BLaER1 (cell line): ENCODE results near the gene SORBS2.

Experiments
- H3K27ac ChIP-seq: shearing (Covaris generic); formaldehyde crosslinking; 2 replicates; pipeline ENCODE4 v1.8.1; 2022
- H3K27me3 ChIP-seq: shearing (Covaris generic); formaldehyde crosslinking; 2 replicates; pipeline ENCODE4 v1.8.1; 2022
- H3K36me3 ChIP-seq: shearing (Covaris generic); formaldehyde crosslinking; 2 replicates; pipeline ENCODE4 v1.8.1; 2022
- H3K4me1 ChIP-seq: shearing (Covaris generic); formaldehyde crosslinking; 2 replicates; pipeline ENCODE4 v1.8.1; 2022
- H3K4me2 ChIP-seq: shearing (Covaris generic); formaldehyde crosslinking; 2 replicates; pipeline ENCODE4 v1.8.1; 2022
- H3K4me3 ChIP-seq: shearing (Covaris generic); formaldehyde crosslinking; 2 replicates; pipeline ENCODE4 v1.8.1; 2022
- H3K9ac ChIP-seq: shearing (Covaris generic); formaldehyde crosslinking; 2 replicates; pipeline ENCODE4 v1.8.1; 2022
- H3K9me3 ChIP-seq: shearing (Covaris generic); formaldehyde crosslinking; 2 replicates; pipeline ENCODE4 v1.8.1; 2022
- H4K20me1 ChIP-seq: shearing (Covaris generic); formaldehyde crosslinking; 2 replicates; pipeline ENCODE4 v1.8.1; 2022
- Cebpa-rat ChIP-seq: shearing (Covaris generic); IDR thresholded peaks from 2 replicates; pipeline ENCODE4 v1.8.1; 2022

The SORBS2 gene

GRCh38 chr4:185576962-185577950, 234.7 kb downstream of the SORBS2 start:
- TF ChIP-seq Cebpa-rat, result no peak
- Histone ChIP-seq H3K27ac (no peak overlapping the region), H4K20me1 (no peaks in the 10 kb centered on the region), H3K27me3 (no peaks in the 10 kb centered on the region), H3K36me3 (no peaks in the 10 kb centered on the region), H3K4me3 (no peak overlapping the region), H3K4me1 (no peaks in the 10 kb centered on the region), H3K9me3 (no peaks in the 10 kb centered on the region), H3K4me2 (no peak overlapping the region), H3K9ac (no peak overlapping the region)

DNA sequence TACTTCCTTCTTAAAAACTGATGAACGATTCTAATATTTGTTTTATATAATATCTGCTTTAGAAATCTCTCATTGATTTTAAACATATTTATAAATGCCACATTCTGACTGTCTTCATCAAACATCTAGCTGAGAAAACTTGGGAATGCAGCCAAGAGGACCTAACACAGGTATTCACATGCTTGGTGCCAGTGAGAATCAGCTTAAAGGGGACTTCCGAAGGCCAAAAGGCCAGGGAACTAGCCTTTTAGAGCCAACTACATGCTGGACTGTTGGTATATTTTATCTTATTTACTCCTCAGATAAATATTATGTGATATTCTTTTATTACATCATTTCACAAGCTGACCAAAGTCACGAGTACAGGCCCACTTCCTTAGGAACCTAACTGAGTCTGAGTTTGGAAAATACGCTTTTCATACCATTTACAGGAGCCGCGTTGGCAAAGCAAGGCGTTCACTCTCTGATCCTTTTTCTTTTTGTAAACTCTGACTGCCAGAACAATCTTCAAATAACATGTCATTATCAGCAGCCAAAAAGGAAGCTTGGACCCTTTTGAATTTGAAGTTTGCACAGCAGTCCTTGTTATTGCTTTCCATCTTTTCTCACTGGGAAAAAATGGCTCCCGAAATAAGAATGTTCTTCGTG, 235.6 kb downstream of the SORBS2 start:
- Histone ChIP-seq H3K4me3 (no peak overlapping the region), H3K27ac (no peak overlapping the region), H3K4me1 (no peaks in the 10 kb centered on the region), H3K36me3 (no peaks in the 10 kb centered on the region), H3K9me3 (no peaks in the 10 kb centered on the region), H4K20me1 (no peaks in the 10 kb centered on the region), H3K9ac (no peak overlapping the region), H3K27me3 (no peaks in the 10 kb centered on the region), H3K4me2 (no peak overlapping the region)
- no peak for TF ChIP-seq Cebpa-rat

DNA sequence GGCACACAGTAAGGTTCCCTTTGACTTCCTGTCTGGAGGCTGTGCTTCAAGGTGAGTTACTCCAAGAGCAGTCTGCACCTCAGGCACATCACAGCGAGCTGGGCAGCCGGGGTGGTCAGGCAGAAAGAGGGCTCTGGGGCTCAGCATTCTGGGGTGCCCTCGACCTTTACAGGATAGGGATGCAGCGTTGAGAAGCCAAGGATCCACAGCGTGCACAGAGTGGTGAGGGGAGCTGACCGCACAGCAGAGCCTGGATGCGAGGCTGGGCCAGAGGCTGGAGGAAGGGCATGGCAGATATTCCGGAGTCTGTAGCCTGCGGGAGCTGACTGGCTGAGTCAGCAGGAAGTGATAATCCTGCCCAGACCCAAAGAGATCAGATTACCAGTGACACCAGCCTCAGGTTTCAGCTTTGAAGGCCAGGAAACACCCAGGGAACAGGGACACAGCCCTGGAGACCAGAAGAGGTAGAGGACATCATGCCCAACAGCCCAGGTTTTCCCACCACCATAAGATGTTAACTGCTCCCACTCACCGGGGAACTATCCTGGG, 238.3 kb downstream of the SORBS2 start:
- Histone ChIP-seq H3K4me3 (no peak overlapping the region), H3K9ac (no peak overlapping the region), H4K20me1 (no peaks in the 10 kb centered on the region), H3K27me3 (no peaks in the 10 kb centered on the region), H3K9me3 (no peaks in the 10 kb centered on the region), H3K27ac (no peak overlapping the region), H3K4me1 (no peaks in the 10 kb centered on the region), H3K36me3 (no peaks in the 10 kb centered on the region), H3K4me2 (no peak overlapping the region)
- no peak for TF ChIP-seq Cebpa-rat

- H3K27ac ChIP-seq, result no peak overlapping the region
- H3K9ac ChIP-seq, result no peak overlapping the region
- peaks cover 2% of the 10 kb centered on the region for H3K9me3 ChIP-seq
- no peak overlapping the region for H3K4me3 ChIP-seq
- H4K20me1 ChIP-seq, result no peaks in the 10 kb centered on the region
- H3K4me2 ChIP-seq, result no peak overlapping the region
- no peaks in the 10 kb centered on the region for H3K36me3 ChIP-seq
- no peaks in the 10 kb centered on the region for H3K4me1 ChIP-seq
- no peaks in the 10 kb centered on the region for H3K27me3 ChIP-seq
- TF ChIP-seq Cebpa-rat, result no peak
Measured at GRCh38 chr4:185570727-185571126, 241.3 kb downstream of the SORBS2 start.

GRCh38 chr4:185567381-185568376, 244.3 kb downstream of the SORBS2 start:
- no peak for TF ChIP-seq Cebpa-rat
- H4K20me1 ChIP-seq, result no peaks in the 10 kb centered on the region
- H3K4me1 ChIP-seq, result no peaks in the 10 kb centered on the region
- H3K4me3 ChIP-seq, result no peak overlapping the region
- peaks cover 11% of the 10 kb centered on the region for H3K9me3 ChIP-seq
- H3K36me3 ChIP-seq, result no peaks in the 10 kb centered on the region
- no peak overlapping the region for H3K4me2 ChIP-seq
- H3K9ac ChIP-seq, result no peak overlapping the region
- no peak overlapping the region for H3K27ac ChIP-seq
- H3K27me3 ChIP-seq, result no peaks in the 10 kb centered on the region

DNA sequence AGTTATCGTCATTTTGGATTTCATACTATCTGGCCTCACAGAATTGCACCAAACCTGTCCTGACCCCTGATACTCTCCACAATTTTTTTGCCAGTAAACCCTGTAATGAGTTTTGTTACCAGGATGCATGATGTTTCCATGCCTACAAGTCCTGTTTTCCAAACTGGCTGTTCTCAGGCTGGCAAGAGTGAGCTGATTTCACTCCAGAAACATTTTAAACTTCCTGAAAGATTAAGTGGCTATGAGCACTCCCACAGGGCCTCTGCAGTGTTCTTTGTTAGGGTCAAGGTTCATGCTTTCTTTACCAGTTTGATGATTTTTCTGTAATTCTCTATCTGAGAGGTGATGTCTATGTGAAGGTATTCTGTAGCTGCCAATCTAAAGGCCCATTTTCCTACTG, 245.0 kb downstream of the SORBS2 start:
- no peak overlapping the region for H3K9ac ChIP-seq
- H4K20me1 ChIP-seq, result no peaks in the 10 kb centered on the region
- no peaks in the 10 kb centered on the region for H3K4me1 ChIP-seq
- H3K36me3 ChIP-seq, result no peaks in the 10 kb centered on the region
- no peak overlapping the region for H3K4me3 ChIP-seq
- no peak overlapping the region for H3K27ac ChIP-seq
- H3K4me2 ChIP-seq, result no peak overlapping the region
- no peaks in the 10 kb centered on the region for H3K27me3 ChIP-seq
- H3K9me3 ChIP-seq, result peaks cover 11% of the 10 kb centered on the region
- no peak for TF ChIP-seq Cebpa-rat

- H3K4me2 ChIP-seq, result no peak overlapping the region
- H3K9me3 ChIP-seq, result peaks cover 11% of the 10 kb centered on the region
- no peak overlapping the region for H3K9ac ChIP-seq
- no peak overlapping the region for H3K4me3 ChIP-seq
- H3K27ac ChIP-seq, result no peak overlapping the region
- no peaks in the 10 kb centered on the region for H3K36me3 ChIP-seq
- no peaks in the 10 kb centered on the region for H3K27me3 ChIP-seq
- no peak for TF ChIP-seq Cebpa-rat
- H3K4me1 ChIP-seq, result no peaks in the 10 kb centered on the region
- H4K20me1 ChIP-seq, result no peaks in the 10 kb centered on the region
Measured at GRCh38 chr4:185566425-185566824, 245.6 kb downstream of the SORBS2 start.

DNA sequence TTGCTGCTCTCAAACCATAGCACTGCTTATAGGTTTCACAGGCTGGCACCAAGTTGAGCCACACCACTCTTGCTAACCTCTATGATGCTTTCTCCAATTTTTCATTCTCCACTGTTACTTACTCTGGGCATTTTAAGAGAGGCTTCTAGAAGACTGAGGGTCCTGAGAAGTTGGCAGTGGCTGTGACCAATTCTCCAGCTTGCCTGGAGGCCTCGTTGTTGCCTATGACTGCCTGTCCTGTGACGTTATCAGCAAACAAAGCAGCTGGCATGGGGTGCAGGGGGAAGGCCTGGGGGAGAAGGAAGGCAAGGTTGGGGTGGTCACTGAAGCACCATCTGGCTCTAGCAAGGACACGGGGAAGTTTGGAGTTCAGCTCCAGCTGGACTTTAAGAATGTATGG, 246.3 kb downstream of the SORBS2 start:
- Histone ChIP-seq H3K9ac (no peak overlapping the region), H4K20me1 (no peaks in the 10 kb centered on the region), H3K27me3 (no peaks in the 10 kb centered on the region), H3K4me3 (no peak overlapping the region), H3K4me1 (no peaks in the 10 kb centered on the region), H3K4me2 (no peak overlapping the region), H3K9me3 (peaks cover 11% of the 10 kb centered on the region), H3K27ac (no peak overlapping the region), H3K36me3 (no peaks in the 10 kb centered on the region)
- TF ChIP-seq Cebpa-rat, result no peak

GRCh38 chr4:185564349-185564748, 247.6 kb downstream of the SORBS2 start:
- no peak overlapping the region for H3K4me2 ChIP-seq
- no peak overlapping the region for H3K9ac ChIP-seq
- H3K27me3 ChIP-seq, result no peaks in the 10 kb centered on the region
- H3K36me3 ChIP-seq, result no peaks in the 10 kb centered on the region
- no peak for TF ChIP-seq Cebpa-rat
- H3K9me3 ChIP-seq, result peaks cover 11% of the 10 kb centered on the region
- no peak overlapping the region for H3K4me3 ChIP-seq
- H3K4me1 ChIP-seq, result no peaks in the 10 kb centered on the region
- H3K27ac ChIP-seq, result no peak overlapping the region
- H4K20me1 ChIP-seq, result no peaks in the 10 kb centered on the region
